GM12892 (cell line): ENCODE data around the gene ITPRID2.

Experiments
- POLR2A ChIP-seq: IDR thresholded peaks from 2 replicates; pipeline ENCODE4 v1.6.1; 2011; ENCODE audit warnings: low read depth, low read length, control low read depth
- POLR2AphosphoS5 ChIP-seq: IDR thresholded peaks from 2 replicates; pipeline ENCODE4 v1.6.1; 2011; ENCODE audit warnings: low read depth, low read length, control low read depth
- TAF1 ChIP-seq: IDR thresholded peaks from 2 replicates; pipeline ENCODE4 v1.6.1; 2011; ENCODE audit warnings: low read depth, mild to moderate bottlenecking, control low read depth, low read length, borderline replicate concordance

DNA sequence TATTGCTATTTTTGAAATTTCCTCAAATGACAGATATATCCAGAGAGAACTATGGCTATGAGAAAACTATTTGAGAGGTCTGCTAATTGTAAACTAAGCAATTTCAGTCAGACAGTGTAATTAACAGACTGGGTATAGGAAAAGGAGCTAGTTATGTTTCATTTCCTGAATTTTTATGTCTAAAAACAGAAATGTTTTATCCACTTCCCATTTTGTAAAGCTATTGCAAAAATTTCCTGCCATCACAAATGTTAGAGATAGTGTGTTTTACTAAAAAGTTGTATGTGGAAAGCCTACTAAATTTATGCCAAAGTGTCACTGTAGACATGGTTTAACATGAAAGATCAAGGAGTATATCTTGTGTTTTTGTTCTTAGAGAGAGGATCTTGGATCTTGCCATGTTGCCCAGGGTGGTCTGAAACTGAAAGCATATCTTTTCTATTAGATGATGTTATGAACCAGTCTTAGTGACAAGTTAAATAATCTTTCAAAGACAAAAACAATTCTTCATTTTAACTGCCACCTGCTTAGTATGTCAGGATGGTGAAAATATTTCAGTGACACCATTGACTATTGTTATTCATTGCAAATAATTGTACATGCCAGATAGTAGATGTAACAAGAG is 40.5 kb upstream of the ITPRID2 start:
- TF ChIP-seq POLR2A (no peak), TAF1 (no peak), POLR2AphosphoS5 (no peak)
